Trophoblast cell (in vitro differentiated cells and primary cell): ENCODE measurements around the gene SETD7.

Experiments used
- DNase-seq, 2 donors: peaks; one replicate each; pipeline ENCODE4 v3.0.0-alpha.2; 2016
- H2AFZ ChIP-seq: 2 replicates; pipeline ENCODE4 v1.6.1; 2013; ENCODE audit warnings: low read length, moderate library complexity, mild to moderate bottlenecking; ENCODE audit not compliant: insufficient read depth, poor library complexity
- H2AK5ac ChIP-seq: 2 replicates; pipeline ENCODE4 v1.6.1; 2013; ENCODE audit warnings: mild to moderate bottlenecking, low read length
- H2BK120ac ChIP-seq: 2 replicates; pipeline ENCODE4 v1.6.1; 2013; ENCODE audit warnings: low read length, mild to moderate bottlenecking, moderate library complexity; ENCODE audit not compliant: insufficient read depth, poor library complexity
- H2BK12ac ChIP-seq: 2 replicates; pipeline ENCODE4 v1.6.1; 2013; ENCODE audit warnings: mild to moderate bottlenecking, low read length, moderate library complexity
- H2BK5ac ChIP-seq: 2 replicates; pipeline ENCODE4 v1.6.1; 2013; ENCODE audit warnings: low read length, low read depth, moderate library complexity, mild to moderate bottlenecking; ENCODE audit not compliant: poor library complexity
- H3K14ac ChIP-seq: 2 replicates; pipeline ENCODE4 v1.6.1; 2013; ENCODE audit warnings: mild to moderate bottlenecking, low read length
- H3K18ac ChIP-seq: 2 replicates; pipeline ENCODE4 v1.6.1; 2013; ENCODE audit warnings: mild to moderate bottlenecking, low read length
- H3K23ac ChIP-seq: 2 replicates; pipeline ENCODE4 v1.6.1; 2013; ENCODE audit warnings: low read length
- H3K27ac ChIP-seq: 2 replicates; pipeline ENCODE4 v1.5.1; 2013; ENCODE audit warnings: low read depth, mild to moderate bottlenecking, inconsistent platforms, low read length, moderate library complexity
- H3K27me3 ChIP-seq: 2 replicates; pipeline ENCODE4 v1.6.1; 2013; ENCODE audit warnings: inconsistent platforms, mild to moderate bottlenecking, low read length, moderate library complexity; ENCODE audit not compliant: insufficient read depth
- H3K36me3 ChIP-seq, 2 experiments: 1 replicate in 1 of 2; 2 replicates in 1 of 2; pipeline ENCODE4 v1.6.1; 2013; ENCODE audit warnings: low read length in 2 of 2, mild to moderate bottlenecking in 2 of 2, moderate library complexity in 1 of 2; ENCODE audit not compliant: insufficient read depth in 2 of 2, control insufficient read depth in 1 of 2
- H3K4ac ChIP-seq: 2 replicates; pipeline ENCODE4 v1.6.1; 2013; ENCODE audit warnings: low read depth, mild to moderate bottlenecking, low read length, moderate library complexity
- H3K4me1 ChIP-seq, 2 experiments: 1 replicate in 1 of 2; 2 replicates in 1 of 2; pipeline ENCODE4 v1.6.1; 2013; ENCODE audit warnings: low read length in 2 of 2, mild to moderate bottlenecking in 2 of 2, moderate library complexity in 1 of 2; ENCODE audit not compliant: insufficient read depth in 2 of 2, control insufficient read depth in 1 of 2
- H3K4me2 ChIP-seq: 2 replicates; pipeline ENCODE4 v1.6.1; 2013; ENCODE audit warnings: inconsistent platforms, mild to moderate bottlenecking, low read length, moderate library complexity
- H3K4me3 ChIP-seq: 2 replicates; pipeline ENCODE4 v1.5.1; 2013; ENCODE audit warnings: mild to moderate bottlenecking, low read depth, low read length, inconsistent platforms
- H3K79me1 ChIP-seq: one replicate; pipeline ENCODE4 v1.6.1; 2013; ENCODE audit warnings: low read length
- H3K79me2 ChIP-seq: 2 replicates; pipeline ENCODE4 v1.6.1; 2013; ENCODE audit warnings: low read length, mild to moderate bottlenecking; ENCODE audit not compliant: control insufficient read depth, insufficient read depth, poor library complexity
- H3K9ac ChIP-seq: 2 replicates; pipeline ENCODE4 v1.6.1; 2013; ENCODE audit warnings: mild to moderate bottlenecking, low read length
- H3K9me3 ChIP-seq: 2 replicates; pipeline ENCODE4 v1.6.1; 2013; ENCODE audit warnings: low read depth, mild to moderate bottlenecking, control low read depth, inconsistent platforms, low read length; ENCODE audit not compliant: insufficient read depth
- H4K12ac ChIP-seq: 2 replicates; pipeline ENCODE4 v1.6.1; 2013; ENCODE audit warnings: low read depth, mild to moderate bottlenecking, low read length, moderate library complexity
- H4K8ac ChIP-seq: 2 replicates; pipeline ENCODE4 v1.6.1; 2013; ENCODE audit warnings: low read depth, mild to moderate bottlenecking, low read length, moderate library complexity
- H4K91ac ChIP-seq: one replicate; pipeline ENCODE4 v1.6.1; 2013; ENCODE audit warnings: low read depth, mild to moderate bottlenecking, low read length, moderate library complexity
- WGBS: extraction: QIAGEN DNeasy Blood & Tissue Kit; methylation state at CpG from one replicate; pipeline ENCODE4 v1.1.7; 2013; ENCODE audit warnings: missing lambda C conversion rate; ENCODE audit not compliant: insufficient read length, insufficient coverage; ENCODE audit errors: extremely low coverage; 5-methylcytosine and 5-hydroxymethylcytosine counted together

The SETD7 gene

DNA sequence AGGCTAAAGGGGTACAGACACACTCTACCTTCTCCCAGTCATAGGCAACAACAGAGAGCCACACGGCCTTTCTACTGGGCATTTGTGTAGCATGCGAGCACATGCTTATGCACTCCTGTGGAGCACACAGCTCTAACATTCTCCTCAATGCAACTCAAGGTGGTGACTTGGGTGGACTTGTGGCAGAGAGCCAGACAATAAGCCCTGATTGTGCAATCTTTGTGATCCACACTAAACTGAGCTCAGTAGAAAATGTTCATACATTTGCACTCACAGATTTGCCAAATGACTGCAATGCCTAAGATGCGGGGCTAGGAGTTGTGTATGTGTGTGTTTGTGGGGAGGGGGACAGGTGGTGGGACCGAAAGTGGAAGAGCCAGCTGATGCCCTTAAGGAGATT, 31.4 kb upstream of the SETD7 start:
- Histone ChIP-seq H3K27ac (no peak overlapping the region), H3K4me3 (no peak overlapping the region), H3K9me3 (no peaks in the 10 kb centered on the region), H4K8ac (no peak overlapping the region), H4K12ac (no peak overlapping the region), H2AK5ac (no peak overlapping the region), H3K4me1 (peaks cover 0 to 2% of the 10 kb centered on the region in 2 experiments), H3K4me2 (no peak overlapping the region), H3K14ac (no peak overlapping the region), H4K91ac (no peak overlapping the region), H2BK12ac (no peak overlapping the region), H2AFZ (no peak overlapping the region), H2BK5ac (no peak overlapping the region), H3K79me1 (no peaks in the 10 kb centered on the region), H3K4ac (no peak overlapping the region), H3K23ac (no peak overlapping the region), H3K9ac (no peak overlapping the region), H3K27me3 (no peaks in the 10 kb centered on the region), H2BK120ac (no peak overlapping the region), H3K36me3 (no peaks in the 10 kb centered on the region), H3K79me2 (no peaks in the 10 kb centered on the region), H3K18ac (no peak overlapping the region)
- no peak for DNase-seq
- no CpG with 5 or more reads among the region's 4 CpGs for WGBS

DNA sequence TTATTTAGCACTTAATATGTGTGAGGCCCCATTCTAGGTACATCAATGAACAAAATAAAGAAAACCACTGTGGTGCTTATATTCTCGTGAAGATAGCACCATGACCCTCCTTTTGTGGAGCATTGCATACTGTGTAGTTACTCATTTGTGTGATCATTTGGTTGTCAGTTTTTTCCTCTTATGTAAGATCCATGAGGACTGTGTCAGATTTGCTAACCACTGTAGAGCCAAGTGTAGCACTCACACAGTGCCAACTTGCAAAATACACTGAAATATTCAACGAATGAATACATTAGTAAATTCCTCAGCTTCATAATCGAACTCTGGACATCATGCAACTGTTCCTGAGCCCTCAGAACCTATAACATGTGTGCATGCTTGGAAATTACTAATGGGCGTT, 29.5 kb upstream of the SETD7 start:
- Histone ChIP-seq H3K4me2 (no peak overlapping the region), H2AFZ (no peak overlapping the region), H3K14ac (no peak overlapping the region), H3K9me3 (peaks cover 2% of the 10 kb centered on the region), H3K9ac (no peak overlapping the region), H3K4ac (no peak overlapping the region), H3K18ac (no peak overlapping the region), H3K79me1 (no peaks in the 10 kb centered on the region), H2BK12ac (no peak overlapping the region), H4K8ac (no peak overlapping the region), H3K23ac (no peak overlapping the region), H4K12ac (no peak overlapping the region), H2BK5ac (no peak overlapping the region), H3K79me2 (no peaks in the 10 kb centered on the region), H3K27ac (no peak overlapping the region), H3K36me3 (no peaks in the 10 kb centered on the region), H3K27me3 (no peaks in the 10 kb centered on the region), H2BK120ac (no peak overlapping the region), H4K91ac (no peak overlapping the region), H3K4me1 (peaks cover 8 to 9% of the 10 kb centered on the region in 2 experiments), H2AK5ac (no peak overlapping the region), H3K4me3 (no peak overlapping the region)
- WGBS = no CpG with 5 or more reads among the region's 4 CpGs
- no peak for DNase-seq

DNA sequence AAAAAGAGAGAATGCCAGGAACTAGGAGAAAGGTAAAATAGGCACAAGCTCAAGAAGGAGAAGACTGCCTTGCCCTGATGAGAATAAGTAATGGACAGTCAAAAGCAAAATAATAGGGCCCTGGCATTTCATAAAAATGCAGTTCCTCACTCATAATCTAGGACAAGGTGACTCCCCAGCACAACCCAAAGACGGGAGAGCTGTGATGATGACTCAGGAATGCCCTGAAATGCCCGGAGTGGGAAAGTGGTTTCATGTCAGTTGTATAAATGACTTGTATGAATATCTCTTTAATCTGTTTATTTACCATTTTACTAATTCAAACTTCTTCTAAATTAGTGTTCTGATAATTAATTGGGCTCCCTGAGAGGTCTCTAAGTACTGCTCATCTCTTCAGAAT, 28.8 kb upstream of the SETD7 start:
- H3K14ac ChIP-seq = no peak overlapping the region
- H3K4ac ChIP-seq = no peak overlapping the region
- no peak overlapping the region for H3K27ac ChIP-seq
- H3K79me1 ChIP-seq = no peaks in the 10 kb centered on the region
- no peak overlapping the region for H2BK5ac ChIP-seq
- no peaks in the 10 kb centered on the region for H3K36me3 ChIP-seq
- no peak overlapping the region for H4K8ac ChIP-seq
- no peak overlapping the region for H2BK12ac ChIP-seq
- H3K4me1 ChIP-seq = peaks cover 8 to 9% of the 10 kb centered on the region in 2 experiments
- no peak overlapping the region for H4K91ac ChIP-seq
- no peak overlapping the region for H2AK5ac ChIP-seq
- no peak overlapping the region for H2AFZ ChIP-seq
- WGBS = no CpG with 5 or more reads among the region's 2 CpGs
- H3K4me2 ChIP-seq = no peak overlapping the region
- DNase-seq = peak in 1 of 2 donors; percentile 43
- no peak overlapping the region for H3K4me3 ChIP-seq
- no peak overlapping the region for H4K12ac ChIP-seq
- H3K79me2 ChIP-seq = no peaks in the 10 kb centered on the region
- no peak overlapping the region for H3K18ac ChIP-seq
- H3K27me3 ChIP-seq = no peaks in the 10 kb centered on the region
- peaks cover 2% of the 10 kb centered on the region for H3K9me3 ChIP-seq
- H2BK120ac ChIP-seq = no peak overlapping the region
- H3K23ac ChIP-seq = no peak overlapping the region
- no peak overlapping the region for H3K9ac ChIP-seq

DNA sequence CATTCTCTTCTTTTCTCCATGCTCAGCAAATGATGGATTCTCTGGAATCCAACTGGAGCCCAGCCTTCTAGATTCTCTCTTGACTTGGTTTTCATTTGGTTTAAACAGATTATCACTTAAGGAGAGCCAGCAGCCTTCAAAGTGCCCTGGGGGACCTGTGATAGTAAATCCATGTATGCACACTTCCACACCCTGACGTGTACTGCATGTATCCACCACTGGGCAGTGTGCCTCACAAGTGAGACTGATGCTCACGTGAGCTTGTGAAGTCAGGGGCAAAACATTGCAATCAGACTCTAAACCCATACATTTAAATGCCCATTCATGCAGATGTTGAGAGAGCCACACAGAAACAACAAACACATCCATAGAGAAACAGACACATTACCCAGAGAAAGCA, 28.0 kb upstream of the SETD7 start:
- H3K4me2 ChIP-seq = no peak overlapping the region
- H3K79me1 ChIP-seq = no peaks in the 10 kb centered on the region
- H3K18ac ChIP-seq = no peak overlapping the region
- no peak overlapping the region for H3K4me3 ChIP-seq
- H3K9ac ChIP-seq = no peak overlapping the region
- H4K8ac ChIP-seq = no peak overlapping the region
- H2BK5ac ChIP-seq = no peak overlapping the region
- no peak overlapping the region for H2BK120ac ChIP-seq
- H3K9me3 ChIP-seq = peaks cover 2% of the 10 kb centered on the region
- no CpG with 5 or more reads among the region's 2 CpGs for WGBS
- DNase-seq = no peak
- H3K27ac ChIP-seq = no peak overlapping the region
- H3K23ac ChIP-seq = no peak overlapping the region
- H2AFZ ChIP-seq = no peak overlapping the region
- peaks cover 8 to 9% of the 10 kb centered on the region in 2 experiments for H3K4me1 ChIP-seq
- no peak overlapping the region for H2BK12ac ChIP-seq
- H4K12ac ChIP-seq = no peak overlapping the region
- H3K4ac ChIP-seq = no peak overlapping the region
- H3K79me2 ChIP-seq = no peaks in the 10 kb centered on the region
- no peaks in the 10 kb centered on the region for H3K36me3 ChIP-seq
- H2AK5ac ChIP-seq = no peak overlapping the region
- H3K14ac ChIP-seq = no peak overlapping the region
- no peak overlapping the region for H4K91ac ChIP-seq
- H3K27me3 ChIP-seq = no peaks in the 10 kb centered on the region
